ENCODE measurements around the gene HOXC5. TPM values are rescaled to one million over a fixed set of nuclear protein-coding genes. Genes with fewer than 3 reads are reported as not detected.
A peak's percentile ranks its signal among the peaks of the same experiment; 100 is the strongest.
"Not testable (repeated sequence)": the region's sequence is repeated elsewhere in the genome, so short reads cannot be mapped to it uniquely, and the experiment has no call there.

HOXC5 gene
- total and polyA plus RNA-seq, 12 donors, result 0.01 TPM; not detected in 11

DNA sequence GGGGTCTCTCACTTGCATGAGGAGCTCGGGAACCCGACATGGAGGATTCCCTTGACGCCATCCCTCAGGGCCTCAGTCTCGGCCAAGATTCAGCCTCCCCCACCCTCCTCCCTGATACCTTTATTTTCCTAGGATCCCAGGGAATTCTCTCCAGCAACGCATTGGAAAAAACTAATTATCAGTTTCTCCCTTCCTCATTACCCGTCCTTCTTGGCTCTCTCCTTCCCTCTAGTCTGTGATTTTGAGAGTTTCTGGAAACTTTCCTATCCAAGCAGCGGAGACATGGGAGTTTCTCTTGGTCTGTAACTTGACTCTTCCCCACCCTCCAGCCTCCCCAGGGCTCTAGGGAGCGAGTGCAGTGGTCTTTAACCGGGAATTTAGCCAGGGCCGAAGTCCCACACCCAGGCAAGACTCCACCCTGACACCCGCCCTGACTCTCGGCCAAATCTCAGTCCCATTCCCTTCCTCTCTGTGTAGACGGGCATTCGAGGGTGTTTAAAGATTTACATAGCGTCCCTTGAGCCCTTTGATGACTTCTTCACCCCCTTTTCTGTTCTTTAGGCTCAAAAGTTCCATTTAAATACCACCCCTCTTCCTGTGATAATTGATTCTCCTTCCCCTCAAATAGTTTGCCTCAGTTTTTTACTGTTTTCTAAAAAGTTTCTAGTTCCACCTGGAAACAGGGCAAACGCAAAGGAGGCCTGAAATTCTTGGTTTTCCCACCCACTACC lies 6.7 kb downstream of the HOXC5 start:
- no peak overlapping the region for H3K4me3 ChIP-seq
- ATAC-seq (peak in 3 of 8 donors; percentile 25 to 49 (median 28)), DNase-seq (no peak)
- H3K9me3 ChIP-seq, result no peaks in the 10 kb centered on the region
- peaks cover 18 to 99% (median 99%) of the 10 kb centered on the region in 7 donors for H3K27me3 ChIP-seq
- TF ChIP-seq, protein P1, sequence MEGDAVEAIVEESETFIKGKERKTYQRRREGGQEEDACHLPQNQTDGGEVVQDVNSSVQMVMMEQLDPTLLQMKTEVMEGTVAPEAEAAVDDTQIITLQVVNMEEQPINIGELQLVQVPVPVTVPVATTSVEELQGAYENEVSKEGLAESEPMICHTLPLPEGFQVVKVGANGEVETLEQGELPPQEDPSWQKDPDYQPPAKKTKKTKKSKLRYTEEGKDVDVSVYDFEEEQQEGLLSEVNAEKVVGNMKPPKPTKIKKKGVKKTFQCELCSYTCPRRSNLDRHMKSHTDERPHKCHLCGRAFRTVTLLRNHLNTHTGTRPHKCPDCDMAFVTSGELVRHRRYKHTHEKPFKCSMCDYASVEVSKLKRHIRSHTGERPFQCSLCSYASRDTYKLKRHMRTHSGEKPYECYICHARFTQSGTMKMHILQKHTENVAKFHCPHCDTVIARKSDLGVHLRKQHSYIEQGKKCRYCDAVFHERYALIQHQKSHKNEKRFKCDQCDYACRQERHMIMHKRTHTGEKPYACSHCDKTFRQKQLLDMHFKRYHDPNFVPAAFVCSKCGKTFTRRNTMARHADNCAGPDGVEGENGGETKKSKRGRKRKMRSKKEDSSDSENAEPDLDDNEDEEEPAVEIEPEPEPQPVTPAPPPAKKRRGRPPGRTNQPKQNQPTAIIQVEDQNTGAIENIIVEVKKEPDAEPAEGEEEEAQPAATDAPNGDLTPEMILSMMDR (IDR thresholded peaks at IDR 0.05), result no peak
- H3K36me3 ChIP-seq, result no peaks in the 10 kb centered on the region
- intact Hi-C loops (cut with DNase I), result no loop called here
- H3K4me1 ChIP-seq, result peaks cover 0 to 1% (median 0%) of the 10 kb centered on the region in 9 donors
- no peak overlapping the region for H3K27ac ChIP-seq
- WGBS, 2 donors, result 4 to 11% methylated on average over 16 of the region's 16 CpGs

DNA sequence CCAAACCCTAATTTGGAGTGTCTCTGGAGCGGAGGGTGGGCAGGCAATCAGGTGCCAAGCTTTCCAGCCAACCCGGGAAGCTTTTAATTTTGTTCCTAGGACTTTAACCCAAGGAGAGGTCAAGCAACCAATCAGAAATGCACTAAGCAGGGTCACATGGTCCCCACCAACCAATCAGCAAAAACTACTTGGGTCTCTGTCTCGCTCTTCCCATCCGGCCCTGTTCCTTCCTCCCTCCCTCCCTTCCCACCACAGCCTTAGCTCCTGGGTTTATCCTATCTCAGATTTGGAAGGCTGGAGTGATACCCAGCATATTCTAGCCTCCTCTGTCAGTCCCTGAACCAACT lies 7.3 kb downstream of the HOXC5 start:
- DNase-seq, result no peak
- intact Hi-C loops (cut with DNase I), result no loop called here
- 42 to 51% methylated on average over 4 of the region's 4 CpGs for WGBS, 2 donors
- no peak for ATAC-seq
- H3K27me3 ChIP-seq, result peaks cover 16 to 99% (median 99%) of the 10 kb centered on the region in 7 donors
- H3K36me3 ChIP-seq, result no peaks in the 10 kb centered on the region
- no peaks in the 10 kb centered on the region for H3K4me1 ChIP-seq
- TF ChIP-seq, protein P1 (IDR thresholded peaks at IDR 0.05), result no peak
- no peak overlapping the region for H3K27ac ChIP-seq
- H3K4me3 ChIP-seq, result no peak overlapping the region
- H3K9me3 ChIP-seq, result no peaks in the 10 kb centered on the region

DNA sequence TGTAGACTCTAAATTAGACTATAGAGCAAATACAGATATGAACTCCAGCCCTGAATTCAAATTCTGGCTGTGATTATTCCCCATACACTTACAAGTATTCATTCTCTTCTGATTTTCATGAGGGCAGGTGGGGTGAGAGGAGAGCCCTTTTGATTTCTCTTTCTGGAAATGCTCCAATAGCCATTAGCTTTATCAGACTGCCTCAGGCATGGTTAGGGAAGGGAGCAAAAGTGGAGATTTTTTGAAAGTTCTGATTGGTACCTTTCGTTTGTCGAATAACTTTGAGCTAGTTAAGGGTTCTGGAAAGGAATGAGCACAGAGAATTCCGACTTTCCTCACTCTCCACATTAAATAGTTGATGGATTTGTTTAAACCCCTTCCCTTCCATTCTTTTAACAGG lies 7.8 kb downstream of the HOXC5 start:
- WGBS, 2 donors, result 51 to 52% methylated on average over 3 of the region's 3 CpGs
- Histone ChIP-seq H3K9me3 (no peaks in the 10 kb centered on the region), H3K27me3 (peaks cover 12 to 99% (median 99%) of the 10 kb centered on the region in 7 donors), H3K27ac (no peak overlapping the region), H3K36me3 (no peaks in the 10 kb centered on the region), H3K4me3 (no peak overlapping the region), H3K4me1 (no peaks in the 10 kb centered on the region)
- ATAC-seq (no peak), DNase-seq (no peak)
- intact Hi-C loops (cut with DNase I), result no loop called here
- TF ChIP-seq, protein P1 (IDR thresholded peaks at IDR 0.05), result no peak

DNA sequence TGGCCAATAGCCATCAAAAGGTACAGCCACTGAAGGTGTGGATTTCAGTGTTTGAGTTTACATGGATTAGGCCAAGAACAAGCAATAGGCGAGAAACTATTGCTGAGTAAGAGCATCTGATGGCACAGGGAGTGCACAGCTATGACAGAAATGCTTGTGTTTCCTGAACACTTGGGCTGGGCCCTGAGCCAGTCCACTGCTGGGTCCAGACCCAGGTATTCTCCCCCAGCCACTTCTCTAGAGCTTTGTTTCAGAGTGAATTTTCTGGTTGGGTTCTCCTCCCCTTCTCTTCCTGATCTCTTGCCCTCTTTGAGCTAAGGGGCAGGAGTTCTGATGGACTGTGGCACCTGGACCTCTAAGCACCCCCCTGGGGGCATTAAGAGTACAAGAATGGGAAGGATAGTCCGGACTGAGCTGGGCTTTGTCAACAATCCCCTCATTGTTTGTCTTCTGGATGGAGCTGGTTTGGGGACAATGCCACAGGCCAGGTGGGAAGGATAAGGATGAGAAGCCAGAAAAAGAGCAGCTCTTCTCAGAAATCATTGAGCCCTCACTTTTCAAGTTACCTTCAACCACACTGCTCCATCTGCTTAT lies 8.3 kb downstream of the HOXC5 start:
- DNase-seq, result no peak
- no peaks in the 10 kb centered on the region for H3K36me3 ChIP-seq
- H3K4me1 ChIP-seq, result no peaks in the 10 kb centered on the region
- no peak overlapping the region for H3K27ac ChIP-seq
- intact Hi-C loops (cut with DNase I), result no loop called here
- ATAC-seq, result no peak
- H3K9me3 ChIP-seq, result no peaks in the 10 kb centered on the region
- TF ChIP-seq, protein P1 (IDR thresholded peaks at IDR 0.05), result no peak
- no peak overlapping the region for H3K4me3 ChIP-seq
- WGBS, 2 donors, result 32 to 38% methylated on average over 2 of the region's 2 CpGs
- H3K27me3 ChIP-seq, result peaks cover 16 to 99% (median 99%) of the 10 kb centered on the region in 7 donors

DNA sequence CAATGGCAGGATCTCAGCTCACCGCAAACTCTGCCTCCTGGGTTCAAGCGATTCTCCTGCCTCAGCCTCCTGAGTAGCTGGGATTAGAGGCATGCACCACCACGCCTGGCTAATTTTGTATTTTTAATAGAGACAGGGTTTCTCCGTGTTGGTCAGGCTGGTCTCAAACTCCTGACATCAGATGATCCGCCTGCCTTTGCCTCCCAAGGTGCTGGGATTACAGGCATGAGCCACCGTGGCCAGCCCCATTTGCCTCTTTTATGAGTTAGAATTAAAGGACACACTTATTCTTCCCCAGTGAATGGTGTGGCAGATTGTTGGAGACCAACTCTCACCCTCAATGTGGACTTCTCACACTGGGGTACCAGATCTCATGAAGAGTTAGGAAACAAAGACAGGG lies 9.2 kb downstream of the HOXC5 start:
- H3K4me1 ChIP-seq; H3K9me3 ChIP-seq; intact Hi-C loops (cut with DNase I); H3K27ac ChIP-seq; ATAC-seq; H3K36me3 ChIP-seq; H3K4me3 ChIP-seq; DNase-seq: not testable (repeated sequence)
- WGBS, 2 donors, result 47 to 50% methylated on average over 6 of the region's 6 CpGs
- peaks cover 20 to 99% (median 99%) of the 10 kb centered on the region in 7 donors for H3K27me3 ChIP-seq
